Activated naive CD4-positive, alpha-beta T cell treated with anti-CD3 and anti-CD28 coated beads, Interleukin-2, amount 10 ng/mL, durations not matched to agents 7 days and 5 days (primary cell): ENCODE results near the gene RNF25.

Experiments used
- CTCF ChIA-PET: fragments of 350-600 bp; sonication (Branson Sonifier 250); formaldehyde crosslinking; loops from one replicate; lab custom pipeline; 2021; ENCODE audit warnings: antibody characterized with exemption; lab: Charles Lee
- DNase-seq: peaks from one replicate; pipeline ENCODE4 v3.0.0-alpha.2; 2020
- H3K27ac Mint-ChIP-seq: one replicate; pipeline ENCODE4 v1.8.0; 2021; ENCODE audit warnings: mild to moderate bottlenecking, moderate library complexity, mixed read lengths
- H3K27me3 Mint-ChIP-seq: one replicate; pipeline ENCODE4 v1.8.0; 2021; ENCODE audit warnings: mild to moderate bottlenecking, mixed read lengths
- H3K36me3 Mint-ChIP-seq: one replicate; pipeline ENCODE4 v1.8.0; 2021; ENCODE audit warnings: mixed read lengths
- H3K4me1 Mint-ChIP-seq: one replicate; pipeline ENCODE4 v1.8.0; 2021; ENCODE audit warnings: mixed read lengths
- H3K4me3 Mint-ChIP-seq: one replicate; pipeline ENCODE4 v1.8.0; 2021; ENCODE audit warnings: mild to moderate bottlenecking, moderate library complexity, mixed read lengths
- H3K9me3 Mint-ChIP-seq: one replicate; pipeline ENCODE4 v1.8.0; 2021; ENCODE audit warnings: mixed read lengths

RNF25 gene

DNA sequence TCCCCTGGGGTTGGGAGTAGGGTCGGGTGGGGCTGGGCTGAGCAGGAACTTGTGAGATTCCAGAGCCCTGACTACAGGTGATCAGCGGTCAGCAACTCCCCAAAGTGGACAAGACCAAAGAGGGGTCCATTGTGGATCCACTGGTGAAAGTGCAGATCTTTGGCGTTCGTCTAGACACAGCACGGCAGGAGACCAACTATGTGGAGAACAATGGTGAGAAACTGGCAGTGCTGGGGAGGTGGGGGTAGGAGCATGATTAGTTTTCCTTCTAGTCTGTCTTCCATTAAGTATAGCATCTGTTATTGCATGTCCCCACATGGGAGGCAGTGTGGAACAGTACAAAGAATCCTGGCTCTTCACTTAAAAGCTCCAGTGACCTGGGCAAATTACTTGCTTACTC, 36.1 kb downstream of the RNF25 start:
- Mint-ChIP-seq H3K4me3 (no peak overlapping the region), H3K4me1 (no peaks in the 10 kb centered on the region), H3K36me3 (peaks cover 46% of the 10 kb centered on the region), H3K27ac (no peak overlapping the region), H3K27me3 (no peaks in the 10 kb centered on the region), H3K9me3 (no peaks in the 10 kb centered on the region)
- CTCF ChIA-PET: no interaction called here
- no peak for DNase-seq

- H3K4me3 Mint-ChIP-seq: no peak overlapping the region
- no peak for DNase-seq
- no peak overlapping the region for H3K27ac Mint-ChIP-seq
- no peaks in the 10 kb centered on the region for H3K4me1 Mint-ChIP-seq
- no peaks in the 10 kb centered on the region for H3K27me3 Mint-ChIP-seq
- H3K9me3 Mint-ChIP-seq: no peaks in the 10 kb centered on the region
- CTCF ChIA-PET: interaction anchor here (1.6 kb wide), 1 partner anchor 16 kb away, joined by 3 read pairs; no protein-coding TSS in a partner anchor
- peaks cover 21% of the 10 kb centered on the region for H3K36me3 Mint-ChIP-seq
Observed at GRCh38 chr2:218631837-218632236, 40.0 kb downstream of the RNF25 start.

DNA sequence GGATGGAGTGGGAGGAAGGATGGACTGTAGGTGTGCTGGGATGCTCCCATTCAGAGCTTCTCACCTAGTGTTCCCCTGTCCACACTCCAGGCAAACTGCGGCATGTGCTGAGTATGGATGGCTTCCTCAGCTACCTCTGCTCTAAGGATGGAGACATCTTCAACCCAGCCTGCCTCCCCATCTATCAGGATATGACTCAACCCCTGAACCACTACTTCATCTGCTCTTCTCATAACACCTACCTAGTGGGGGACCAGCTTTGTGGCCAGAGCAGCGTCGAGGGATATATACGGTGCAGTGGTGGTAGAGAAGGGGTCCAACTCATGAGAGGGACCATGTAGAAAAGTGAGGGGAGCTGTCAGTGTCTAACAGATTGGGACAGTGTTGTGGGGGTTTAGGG, 43.9 kb downstream of the RNF25 start:
- H3K4me3 Mint-ChIP-seq: no peak overlapping the region

GRCh38 chr2:218626369-218626768, 45.4 kb downstream of the RNF25 start:
- H3K27me3 Mint-ChIP-seq: no peaks in the 10 kb centered on the region
- CTCF ChIA-PET: interaction anchor here (0.7 to 1.8 kb wide), 2 partner anchors 22 to 61 kb away, joined by 3 to 4 read pairs; no protein-coding TSS in a partner anchor
- no peak overlapping the region for H3K27ac Mint-ChIP-seq
- DNase-seq: no peak
- H3K4me3 Mint-ChIP-seq: no peak overlapping the region
- H3K36me3 Mint-ChIP-seq: no peaks in the 10 kb centered on the region
- no peaks in the 10 kb centered on the region for H3K4me1 Mint-ChIP-seq
- no peaks in the 10 kb centered on the region for H3K9me3 Mint-ChIP-seq

More for the DNA sequence above, 43.9 kb downstream of the RNF25 start:
- H3K36me3 Mint-ChIP-seq: peaks cover 2% of the 10 kb centered on the region
- H3K27me3 Mint-ChIP-seq: no peaks in the 10 kb centered on the region
- no peak overlapping the region for H3K27ac Mint-ChIP-seq
- no peaks in the 10 kb centered on the region for H3K4me1 Mint-ChIP-seq
- CTCF ChIA-PET: interaction anchor here (0.9 kb wide), 1 partner anchor 248 kb away, joined by 3 read pairs; no protein-coding TSS in a partner anchor
- no peaks in the 10 kb centered on the region for H3K9me3 Mint-ChIP-seq
- no peak for DNase-seq

DNA sequence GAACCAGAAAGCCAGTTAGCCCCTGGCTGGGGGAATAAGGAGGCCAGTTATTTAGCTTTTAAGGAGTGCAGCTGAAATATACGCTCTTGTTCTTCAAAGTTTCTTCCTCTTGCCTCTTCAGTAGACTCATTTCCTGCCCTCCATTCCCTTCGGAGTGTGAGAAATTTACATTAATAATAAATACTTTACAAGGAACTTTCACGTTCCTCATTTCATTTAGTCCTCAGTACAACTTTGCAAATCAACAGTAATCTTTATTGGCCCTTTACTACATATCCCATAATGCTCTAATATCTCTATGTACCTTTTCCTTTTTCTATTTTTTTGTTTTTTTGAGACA, 48.5 kb downstream of the RNF25 start:
- no peaks in the 10 kb centered on the region for H3K27me3 Mint-ChIP-seq
- CTCF ChIA-PET: no interaction called here
- DNase-seq: no peak
- H3K36me3 Mint-ChIP-seq: no peaks in the 10 kb centered on the region
- no peak overlapping the region for H3K4me3 Mint-ChIP-seq
- H3K4me1 Mint-ChIP-seq: no peaks in the 10 kb centered on the region
- H3K9me3 Mint-ChIP-seq: no peaks in the 10 kb centered on the region
- H3K27ac Mint-ChIP-seq: no peak overlapping the region

GRCh38 chr2:218622606-218623365, 49.0 kb downstream of the RNF25 start:
- no peak overlapping the region for H3K27ac Mint-ChIP-seq
- no peaks in the 10 kb centered on the region for H3K27me3 Mint-ChIP-seq
- CTCF ChIA-PET: no interaction called here
- no peaks in the 10 kb centered on the region for H3K9me3 Mint-ChIP-seq
- no peaks in the 10 kb centered on the region for H3K4me1 Mint-ChIP-seq
- no peaks in the 10 kb centered on the region for H3K36me3 Mint-ChIP-seq
- H3K4me3 Mint-ChIP-seq: no peak overlapping the region
- DNase-seq: no peak

DNA sequence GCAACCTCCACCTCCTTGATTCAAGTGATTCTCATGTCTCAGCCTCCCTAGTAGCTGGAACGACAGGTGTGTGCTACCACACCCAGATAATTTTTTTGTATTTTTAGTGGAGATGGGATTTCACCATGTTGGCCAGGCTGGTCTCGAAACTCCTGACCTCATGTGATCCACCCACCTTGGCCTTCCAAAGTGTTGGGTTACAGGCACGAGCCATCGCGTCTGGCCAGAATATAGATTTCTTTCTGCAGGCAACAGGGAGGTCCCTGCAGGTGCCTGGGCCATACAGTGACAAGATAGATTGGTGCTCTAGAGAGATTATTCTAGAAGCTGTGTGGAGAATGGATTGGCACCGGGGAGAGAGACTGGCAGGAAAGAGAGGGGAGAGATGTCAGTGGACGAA, 50.8 kb downstream of the RNF25 start:
- no peak overlapping the region for H3K27ac Mint-ChIP-seq
- no peak for DNase-seq
- H3K4me1 Mint-ChIP-seq: no peaks in the 10 kb centered on the region
- H3K27me3 Mint-ChIP-seq: no peaks in the 10 kb centered on the region
- no peak overlapping the region for H3K4me3 Mint-ChIP-seq
- CTCF ChIA-PET: no interaction called here
- no peaks in the 10 kb centered on the region for H3K36me3 Mint-ChIP-seq
- no peaks in the 10 kb centered on the region for H3K9me3 Mint-ChIP-seq

GRCh38 chr2:218618102-218618860, 53.5 kb downstream of the RNF25 start:
- CTCF ChIA-PET: no interaction called here
- Mint-ChIP-seq H3K36me3 (no peaks in the 10 kb centered on the region), H3K4me3 (no peak overlapping the region), H3K27me3 (peaks cover 18% of the 10 kb centered on the region), H3K27ac (no peak overlapping the region), H3K4me1 (no peaks in the 10 kb centered on the region), H3K9me3 (no peaks in the 10 kb centered on the region)
- no peak for DNase-seq

- Mint-ChIP-seq H3K27ac (no peak overlapping the region), H3K9me3 (no peaks in the 10 kb centered on the region), H3K4me3 (no peak overlapping the region), H3K27me3 (peaks cover 27% of the 10 kb centered on the region), H3K4me1 (no peaks in the 10 kb centered on the region), H3K36me3 (no peaks in the 10 kb centered on the region)
- CTCF ChIA-PET: no interaction called here
- no peak for DNase-seq
Observed at GRCh38 chr2:218615868-218616315, 55.9 kb downstream of the RNF25 start.
